Measurements from ENCODE around the gene WNT10A.
"Not testable (repeated sequence)": the region's sequence is repeated elsewhere in the genome, so short reads cannot be mapped to it uniquely, and the experiment has no call there.

The WNT10A gene

DNA sequence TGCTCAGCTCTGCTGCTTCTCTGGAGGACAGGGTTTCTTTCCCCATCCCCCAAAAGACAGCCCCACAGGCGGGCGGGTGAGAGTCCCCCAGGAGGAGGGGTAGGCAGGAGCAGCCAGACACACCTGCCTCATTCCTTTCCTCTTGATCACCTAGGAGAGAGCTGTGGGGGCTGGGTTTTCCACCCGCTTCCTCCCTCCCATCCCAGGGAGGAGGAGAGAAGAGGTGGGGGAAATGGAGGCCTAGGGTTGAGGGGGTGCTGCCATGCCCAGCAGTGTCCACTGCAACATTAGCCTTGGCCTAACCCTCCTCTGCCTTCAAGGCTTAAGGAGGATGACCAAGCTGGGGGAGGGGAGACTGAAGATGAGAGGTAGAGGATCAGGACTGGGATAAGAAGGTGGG lies 14.7 kb downstream of the WNT10A start:
- DNase-seq: no peak

DNA sequence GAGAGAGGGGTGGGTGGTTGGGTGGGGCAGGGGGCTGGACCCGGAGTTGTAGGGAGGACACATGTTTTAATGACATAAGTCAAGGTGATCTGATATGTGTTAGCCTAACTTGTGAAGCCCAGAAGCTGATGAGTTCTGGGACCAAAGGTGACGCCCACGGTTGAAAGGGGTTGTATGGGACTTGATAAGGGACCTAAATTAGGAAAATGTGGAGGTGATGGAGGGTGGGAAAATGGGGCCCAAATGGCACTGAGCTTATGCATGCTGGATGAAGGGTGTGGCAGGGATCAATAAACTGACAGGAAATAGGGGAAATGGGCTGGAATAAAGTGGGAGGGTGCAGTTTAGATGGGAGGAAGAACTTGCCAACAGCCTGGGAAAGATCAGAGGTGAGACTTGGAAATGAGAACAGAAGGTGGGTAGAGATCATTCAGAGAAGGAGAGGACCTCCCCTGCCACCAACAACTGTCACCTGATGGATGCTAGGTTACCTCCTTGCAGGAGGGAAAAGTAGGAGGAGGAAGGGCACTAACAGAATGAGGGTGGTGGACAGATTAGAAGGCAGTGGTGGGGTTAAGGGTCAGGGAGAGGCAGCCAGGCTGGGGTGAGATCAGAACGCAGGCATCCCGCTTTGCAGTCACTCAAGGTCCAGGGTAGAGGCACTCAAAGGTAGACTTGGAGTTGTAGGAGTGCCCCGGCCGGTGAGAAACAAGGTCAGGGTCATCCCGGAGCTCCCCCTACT lies 15.3 kb downstream of the WNT10A start:
- DNase-seq: no peak

- peak; percentile 83 to 89 for DNase-seq
These were observed 16.1 kb downstream of the WNT10A start for GRCh38 chr2:218896501-218897393.

- no peak for DNase-seq
These were observed 16.9 kb downstream of the WNT10A start for GRCh38 chr2:218897394-218898108.

DNA sequence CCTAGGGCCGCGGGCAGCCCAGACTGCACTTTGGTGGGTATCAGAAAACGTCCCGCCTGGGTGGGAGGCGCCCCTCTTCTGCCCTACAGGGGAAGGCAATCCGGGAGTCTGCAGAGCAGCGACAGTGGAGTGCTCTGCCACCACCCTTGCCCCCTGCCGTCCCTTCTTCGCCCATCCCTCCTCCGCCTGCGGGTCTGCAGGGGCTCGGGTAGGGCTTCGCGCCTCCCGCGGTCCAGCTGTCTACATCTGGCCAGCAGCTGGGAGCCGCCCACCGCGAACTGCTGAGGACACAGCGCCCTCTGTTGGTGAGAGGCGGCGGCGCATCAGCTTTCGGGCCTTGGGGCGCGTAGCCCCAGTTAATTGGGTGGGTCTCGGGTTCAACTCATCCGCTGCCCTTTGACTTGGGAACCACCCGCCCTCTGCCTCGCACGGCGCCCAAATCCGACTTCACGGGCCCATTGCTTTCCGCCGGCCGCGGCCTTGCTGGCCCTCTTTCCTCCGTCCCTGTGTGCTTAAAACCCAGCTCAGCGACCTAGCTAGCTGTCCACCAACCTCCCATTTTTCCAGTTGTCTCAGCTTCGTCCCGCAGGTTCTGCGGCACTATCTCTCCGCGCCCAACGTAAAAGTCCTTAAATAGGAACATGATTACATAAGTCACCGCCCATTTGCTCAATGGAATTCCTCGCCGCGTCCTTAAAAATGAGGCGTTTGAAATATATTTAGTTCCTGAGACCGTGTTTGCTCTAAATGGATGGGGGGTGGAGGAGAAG lies 17.6 kb downstream of the WNT10A start:
- peak; percentile 75 to 81 for DNase-seq

- no peak for DNase-seq
These were observed 18.5 kb downstream of the WNT10A start for GRCh38 chr2:218899147-218899546.

DNA sequence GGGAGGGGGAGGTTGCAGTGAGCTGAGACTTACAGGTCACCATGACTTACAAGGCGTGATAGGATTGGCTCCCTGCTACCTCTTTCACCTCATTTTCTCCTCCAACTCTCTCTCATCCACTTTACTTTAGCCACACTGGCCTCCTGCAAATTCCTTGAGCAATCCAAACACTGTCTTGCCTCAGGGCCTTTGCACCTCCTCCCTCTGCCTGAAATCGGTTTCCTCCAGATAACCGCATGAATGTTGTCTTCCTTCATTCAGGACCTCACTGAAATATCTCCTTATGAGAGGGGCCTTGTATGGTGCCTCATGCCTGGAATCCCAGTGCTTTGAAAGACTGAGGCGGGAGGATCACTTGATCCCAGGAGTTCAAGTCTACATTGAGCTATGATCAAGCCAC lies 21.8 kb downstream of the WNT10A start:
- no peak for DNase-seq

DNA sequence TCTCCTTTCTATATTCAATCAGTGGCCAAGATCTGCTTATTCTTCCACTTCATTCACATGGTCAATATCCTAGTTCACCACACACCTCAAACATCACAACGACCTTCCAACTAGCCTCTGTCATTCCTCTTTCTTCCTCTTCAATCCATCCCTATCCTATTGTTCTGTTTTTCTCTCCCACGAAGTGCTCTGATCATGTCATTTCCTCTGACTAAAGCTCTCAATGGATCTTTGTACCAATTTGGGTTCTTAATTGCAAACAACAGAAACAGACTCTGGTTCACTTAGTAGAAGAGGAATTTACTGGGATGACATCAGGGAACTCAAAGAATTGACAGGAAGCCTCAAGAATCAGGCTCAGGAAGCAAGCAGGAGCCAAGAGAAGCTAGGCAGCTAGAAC lies 23.5 kb downstream of the WNT10A start:
- DNase-seq: no peak

- DNase-seq: peak; percentile 87
These were observed 28.3 kb downstream of the WNT10A start for GRCh38 chr2:218908721-218909619.

DNA sequence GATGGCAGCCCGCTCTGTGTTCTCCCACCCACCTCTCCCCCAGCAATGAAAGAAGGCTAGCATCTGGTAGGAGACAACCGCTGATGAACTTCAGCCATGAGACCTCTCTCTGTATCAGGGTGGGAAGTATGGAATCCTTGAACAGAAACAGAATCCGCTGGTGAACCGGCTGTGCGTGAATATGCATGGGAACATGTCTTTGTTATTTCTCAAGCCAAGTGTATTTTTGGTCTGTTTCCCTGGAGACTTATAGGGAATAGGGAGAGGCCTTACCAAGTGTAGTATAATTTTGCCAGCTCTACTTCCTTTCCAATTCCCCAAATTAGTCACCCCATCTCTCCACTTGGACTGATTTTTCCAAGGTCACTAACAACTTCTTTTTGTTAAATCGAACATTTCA lies 30.1 kb downstream of the WNT10A start:
- DNase-seq: no peak

DNA sequence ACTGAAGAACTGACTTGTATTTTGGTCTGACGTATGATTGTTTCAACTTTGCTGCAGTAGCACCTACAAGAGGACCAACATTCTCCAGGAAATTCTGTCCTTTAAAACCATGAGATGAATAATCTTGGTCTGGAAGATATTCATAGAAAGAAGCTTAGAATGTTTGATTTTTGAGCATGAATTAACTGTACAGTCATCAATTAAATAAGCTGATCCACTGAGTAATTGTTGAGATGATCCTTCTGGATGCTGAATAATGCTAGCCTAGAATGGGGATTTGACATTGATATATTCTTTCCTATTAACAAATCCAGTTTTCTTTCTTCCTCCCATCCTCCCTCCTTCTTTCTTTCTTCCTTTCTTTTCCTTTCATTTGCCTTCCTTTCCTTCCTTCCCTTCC lies 39.9 kb downstream of the WNT10A start:
- DNase-seq: no peak

DNA sequence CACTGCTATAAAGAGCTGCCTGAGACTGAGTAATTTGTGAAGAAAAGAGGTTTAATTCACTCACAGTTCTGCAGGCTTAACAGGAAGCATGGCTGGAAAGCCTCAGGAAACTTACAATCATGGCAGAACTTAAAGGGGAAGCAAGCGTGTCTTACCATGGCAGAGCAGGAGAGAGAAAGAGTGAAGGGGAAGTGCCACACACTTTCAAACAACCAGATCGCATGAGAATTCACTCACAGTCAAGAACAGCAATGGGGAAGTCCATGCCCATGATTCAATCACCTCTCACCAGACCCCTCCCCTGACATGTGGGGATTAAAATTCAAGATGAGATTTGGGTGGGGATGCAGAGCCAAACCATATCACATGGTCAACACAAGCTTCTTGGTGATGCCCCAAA lies 44.1 kb downstream of the WNT10A start:
- no peak for DNase-seq

- DNase-seq: no peak
These were observed 44.8 kb downstream of the WNT10A start for GRCh38 chr2:218925434-218925833.

DNA sequence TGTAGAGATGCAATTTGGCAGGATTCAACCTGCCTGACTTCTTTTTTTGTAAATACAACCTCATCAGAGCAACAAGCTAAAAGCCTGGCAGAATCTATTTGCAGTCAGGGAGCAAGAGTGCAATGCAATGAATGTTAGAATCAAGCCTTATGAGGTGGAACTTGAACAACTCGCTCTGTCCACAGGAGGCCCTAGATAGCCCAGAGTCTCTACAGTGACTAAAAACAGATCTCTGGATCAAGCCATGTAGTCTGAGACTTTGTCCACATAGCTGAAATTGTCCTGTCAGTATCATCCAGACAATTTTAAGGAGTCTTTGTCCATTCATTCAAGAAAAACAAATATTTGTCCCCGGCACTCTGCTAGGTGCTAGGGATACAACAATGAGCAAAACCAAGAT lies 46.8 kb downstream of the WNT10A start:
- no peak for DNase-seq

DNA sequence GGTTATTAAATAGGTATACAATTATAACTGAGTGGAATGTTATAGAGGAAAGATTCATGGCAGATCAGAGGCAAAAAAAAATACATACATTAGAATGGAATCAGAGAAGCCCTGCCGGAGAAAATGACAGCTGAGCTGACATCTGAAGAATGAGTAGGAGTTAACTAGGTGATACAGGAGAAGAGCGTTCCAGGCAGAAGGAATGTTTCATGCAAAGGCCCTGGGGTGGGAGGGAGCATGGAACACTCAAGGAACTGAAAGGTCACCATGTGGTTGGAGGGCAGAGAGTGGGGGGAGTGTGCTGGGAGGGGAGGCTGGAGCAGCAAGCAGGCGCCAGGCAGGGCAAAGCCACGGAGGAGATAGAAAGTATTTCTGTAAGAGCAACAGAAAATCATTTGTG lies 47.2 kb downstream of the WNT10A start:
- DNase-seq: no peak

- not testable (repeated sequence) for DNase-seq
These were observed 49.8 kb downstream of the WNT10A start for GRCh38 chr2:218930488-218930887.

DNA sequence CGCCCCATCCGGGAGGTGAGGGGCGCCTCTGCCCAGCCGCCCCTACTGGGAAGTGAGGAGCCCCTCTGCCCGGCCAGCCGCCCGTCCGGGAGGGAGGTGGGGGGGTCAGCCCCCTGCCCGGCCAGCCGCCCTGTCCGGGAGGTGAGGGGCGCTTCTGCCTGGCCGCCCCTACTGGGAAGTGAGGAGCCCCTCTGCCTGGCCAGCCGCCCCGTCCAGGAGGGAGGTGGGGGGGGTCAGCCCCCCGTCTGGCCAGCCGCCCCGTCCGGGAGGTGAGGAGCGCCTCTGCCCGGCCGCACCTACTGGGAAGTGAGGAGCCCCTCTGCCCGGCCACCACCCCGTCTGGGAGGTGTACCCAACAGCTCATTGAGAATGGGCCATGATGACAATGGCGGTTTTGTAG lies 51.1 kb downstream of the WNT10A start:
- not testable (repeated sequence) for DNase-seq
